Skin epidermis (tissue), 12 donors: ENCODE results near the gene UBQLN4.

ENCODE experiments used
- H3K27ac ChIP-seq, 21 experiments: fragments of 200-600 bp; sonication (generic) in 11 of 21; one replicate each; pipeline ENCODE4 v1.5.0; 2020; ENCODE audit warnings: mild to moderate bottlenecking in 3 of 21, inconsistent platforms in 2 of 21, moderate library complexity in 2 of 21
- H3K4me3 ChIP-seq, 7 experiments: fragments of 200-600 bp; sonication (generic) in 2 of 7; one replicate each; pipeline ENCODE4 v1.5.0; 2020; ENCODE audit warnings: inconsistent platforms in 2 of 7, mild to moderate bottlenecking in 2 of 7, moderate library complexity in 1 of 7

The UBQLN4 gene

GRCh38 chr1:156053768-156054499 lies at the start of gene UBQLN4:
Gene UBQLN4, minus strand, starts transcription at chr1:156053798. Its CDS starts 97 bp downstream, at chr1:156053701.
- peak within 1 kb of the TSS; percentile 76 to 97 (median 92) for H3K27ac ChIP-seq

GRCh38 chr1:156102633-156103511 lies 49.3 kb upstream of the UBQLN4 start:
- H3K27ac ChIP-seq: peak overlapping the region; percentile 54 to 100 (median 96)
- H3K4me3 ChIP-seq: peak overlapping the region in 1 of 7 experiments; percentile 21

More at GRCh38 chr1:156053768-156054499, at the start of gene UBQLN4:
- peak within 1 kb of the TSS; percentile 60 to 95 (median 74) for H3K4me3 ChIP-seq

- Histone ChIP-seq H3K27ac (peak overlapping the region in 20 of 21 experiments; percentile 63 to 100 (median 96)), H3K4me3 (no peak overlapping the region)
Measured at GRCh38 chr1:156101880-156102279, 48.3 kb upstream of the UBQLN4 start.

GRCh38 chr1:156100205-156100995 lies 46.8 kb upstream of the UBQLN4 start:
- Histone ChIP-seq H3K4me3 (no peak overlapping the region), H3K27ac (peak overlapping the region in 15 of 21 experiments; percentile 3 to 100 (median 92))

GRCh38 chr1:156099282-156099681 lies 45.7 kb upstream of the UBQLN4 start:
- Histone ChIP-seq H3K27ac (peak overlapping the region in 14 of 21 experiments; percentile 1 to 99 (median 76)), H3K4me3 (no peak overlapping the region)

GRCh38 chr1:156098784-156099183 lies 45.2 kb upstream of the UBQLN4 start:
- Histone ChIP-seq H3K4me3 (no peak overlapping the region), H3K27ac (peak overlapping the region in 14 of 21 experiments; percentile 1 to 99 (median 76))

GRCh38 chr1:156097499-156098178 lies 44.0 kb upstream of the UBQLN4 start:
- H3K27ac ChIP-seq: peak overlapping the region in 19 of 21 experiments; percentile 6 to 94 (median 89)
- H3K4me3 ChIP-seq: no peak overlapping the region

GRCh38 chr1:156096640-156097391 lies 43.2 kb upstream of the UBQLN4 start:
- Histone ChIP-seq H3K27ac (peak overlapping the region; percentile 35 to 94 (median 88)), H3K4me3 (no peak overlapping the region)

GRCh38 chr1:156095906-156096508 lies 42.4 kb upstream of the UBQLN4 start:
- Histone ChIP-seq H3K27ac (peak overlapping the region; percentile 35 to 94 (median 88)), H3K4me3 (no peak overlapping the region)

- H3K4me3 ChIP-seq: no peak overlapping the region
- H3K27ac ChIP-seq: no peak overlapping the region
Measured at GRCh38 chr1:156091610-156092009, 38.0 kb upstream of the UBQLN4 start.

- Histone ChIP-seq H3K27ac (peak overlapping the region in 3 of 21 experiments; percentile 14 to 53 (median 17)), H3K4me3 (no peak overlapping the region)
Measured at GRCh38 chr1:156090840-156091188, 37.2 kb upstream of the UBQLN4 start.

GRCh38 chr1:156090138-156090839 lies 36.7 kb upstream of the UBQLN4 start:
- H3K27ac ChIP-seq: peak overlapping the region in 5 of 21 experiments; percentile 27 to 53 (median 43)
- no peak overlapping the region for H3K4me3 ChIP-seq

- Histone ChIP-seq H3K27ac (peak overlapping the region in 6 of 21 experiments; percentile 17 to 50 (median 40)), H3K4me3 (no peak overlapping the region)
Measured at GRCh38 chr1:156089704-156090103, 36.1 kb upstream of the UBQLN4 start.

- Histone ChIP-seq H3K4me3 (no peak overlapping the region), H3K27ac (no peak overlapping the region)
Measured at GRCh38 chr1:156086256-156086662, 32.7 kb upstream of the UBQLN4 start.

- no peak overlapping the region for H3K27ac ChIP-seq
- H3K4me3 ChIP-seq: no peak overlapping the region
Measured at GRCh38 chr1:156083800-156084790, 30.5 kb upstream of the UBQLN4 start.
